Adrenal gland (tissue), 5 donors: ENCODE results near the gene KCNJ18.
"Not testable (repeated sequence)": the region's sequence is repeated elsewhere in the genome, so short reads cannot be mapped to it uniquely, and the experiment has no call there.

ENCODE experiments used
- POLR2A ChIP-seq, 2 donors: fragments of 450-650 bp; IDR thresholded peaks; one replicate each; pipeline ENCODE4 v1.6.1; 2017; ENCODE audit warnings: antibody characterized with exemption in 2 of 2, mild to moderate bottlenecking in 2 of 2, moderate library complexity in 1 of 2
- TF ChIP-seq, protein P1 (sequence below), 6 experiments: fragments of 450-650 bp in 4 of 6; fragments of 200-600 bp in 2 of 6; sonication (generic) in 1 of 6; IDR thresholded peaks; 1 replicate in 5 of 6; 2 replicates in 1 of 6; pipeline versions ENCODE4 v1.5.1 to v1.8.0; 2016 to 2021; ENCODE audit warnings: antibody characterized with exemption in 6 of 6, mild to moderate bottlenecking in 2 of 6, moderate library complexity in 1 of 6
- donor health status: DM: no; HTN: no; CAD: no.

DNA sequence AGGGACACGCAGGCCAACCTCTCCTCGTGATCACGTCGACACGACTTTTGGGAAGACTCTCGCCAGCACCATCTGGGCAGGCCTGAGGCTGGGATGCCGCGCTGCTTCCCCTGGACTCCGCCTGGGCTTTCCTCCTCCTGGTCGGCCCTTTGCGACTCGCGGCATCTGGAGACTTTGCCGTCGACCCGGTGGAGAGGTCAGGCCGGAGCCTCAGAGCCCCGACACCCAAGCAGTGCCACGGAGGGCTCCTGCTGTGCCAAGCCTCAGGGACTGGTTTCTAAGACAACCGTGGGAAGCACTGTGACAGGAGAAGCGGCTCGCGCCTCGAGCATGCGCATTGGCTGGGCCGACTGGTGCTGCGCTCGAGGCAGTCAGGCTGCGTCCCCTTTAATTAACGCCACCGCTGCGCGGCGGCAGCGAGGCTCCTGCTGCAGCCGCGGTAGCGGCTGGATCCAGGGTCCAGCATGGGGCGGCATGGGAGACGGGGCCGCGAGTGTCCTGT lies 11.4 kb upstream of the KCNJ18 start:
- TF ChIP-seq, protein P1, sequence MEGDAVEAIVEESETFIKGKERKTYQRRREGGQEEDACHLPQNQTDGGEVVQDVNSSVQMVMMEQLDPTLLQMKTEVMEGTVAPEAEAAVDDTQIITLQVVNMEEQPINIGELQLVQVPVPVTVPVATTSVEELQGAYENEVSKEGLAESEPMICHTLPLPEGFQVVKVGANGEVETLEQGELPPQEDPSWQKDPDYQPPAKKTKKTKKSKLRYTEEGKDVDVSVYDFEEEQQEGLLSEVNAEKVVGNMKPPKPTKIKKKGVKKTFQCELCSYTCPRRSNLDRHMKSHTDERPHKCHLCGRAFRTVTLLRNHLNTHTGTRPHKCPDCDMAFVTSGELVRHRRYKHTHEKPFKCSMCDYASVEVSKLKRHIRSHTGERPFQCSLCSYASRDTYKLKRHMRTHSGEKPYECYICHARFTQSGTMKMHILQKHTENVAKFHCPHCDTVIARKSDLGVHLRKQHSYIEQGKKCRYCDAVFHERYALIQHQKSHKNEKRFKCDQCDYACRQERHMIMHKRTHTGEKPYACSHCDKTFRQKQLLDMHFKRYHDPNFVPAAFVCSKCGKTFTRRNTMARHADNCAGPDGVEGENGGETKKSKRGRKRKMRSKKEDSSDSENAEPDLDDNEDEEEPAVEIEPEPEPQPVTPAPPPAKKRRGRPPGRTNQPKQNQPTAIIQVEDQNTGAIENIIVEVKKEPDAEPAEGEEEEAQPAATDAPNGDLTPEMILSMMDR (IDR thresholded peaks at IDR 0.05): not testable (repeated sequence)
- not testable (repeated sequence) for TF ChIP-seq POLR2A (IDR thresholded peaks at IDR 0.05)
